Activated CD4-positive, alpha-beta memory T cell treated with anti-CD3 and anti-CD28 coated beads, Interleukin-2, amount 10 ng/mL, durations not matched to agents 7 days and 5 days (primary cell): ENCODE results near the gene P4HB. TPM values are rescaled to one million over a fixed set of nuclear protein-coding genes. Genes with fewer than 3 reads are reported as not detected.

Experiments used
- CTCF ChIA-PET: fragments of 350-600 bp; sonication (Branson Sonifier 250); formaldehyde crosslinking; loops from one replicate; lab custom pipeline; 2021; ENCODE audit warnings: antibody characterized with exemption, inconsistent platforms; lab: Charles Lee
- POLR2A ChIA-PET: fragments of 350-600 bp; sonication (Branson Sonifier 250); formaldehyde crosslinking; loops from one replicate; lab custom pipeline; 2021; ENCODE audit warnings: antibody characterized with exemption; lab: Charles Lee
- DNase-seq: peaks from one replicate; pipeline ENCODE4 v3.0.0-alpha.2; 2020
- H3K27ac Mint-ChIP-seq: one replicate; pipeline ENCODE4 v1.8.0; 2021; ENCODE audit warnings: mild to moderate bottlenecking, mixed read lengths
- H3K27me3 Mint-ChIP-seq: one replicate; pipeline ENCODE4 v1.8.0; 2021; ENCODE audit warnings: mixed read lengths
- H3K36me3 Mint-ChIP-seq: one replicate; pipeline ENCODE4 v1.8.0; 2021; ENCODE audit warnings: low read depth, mixed read lengths
- H3K4me1 Mint-ChIP-seq: one replicate; pipeline ENCODE4 v1.8.0; 2021; ENCODE audit warnings: mixed read lengths
- H3K4me3 Mint-ChIP-seq: one replicate; pipeline ENCODE4 v1.8.0; 2021; ENCODE audit warnings: mild to moderate bottlenecking, mixed read lengths
- H3K9me3 Mint-ChIP-seq: one replicate; pipeline ENCODE4 v1.8.0; 2021; ENCODE audit warnings: mixed read lengths
- total RNA-seq, 2 experiments: library from RNA; stranded (reverse); gene quantifications; one replicate each; pipeline ENCODE4 v1.2.3, GENCODE V29; 2021

Gene P4HB
- total RNA-seq, 2 experiments from 2014 or later, result 483 to 496 TPM

DNA sequence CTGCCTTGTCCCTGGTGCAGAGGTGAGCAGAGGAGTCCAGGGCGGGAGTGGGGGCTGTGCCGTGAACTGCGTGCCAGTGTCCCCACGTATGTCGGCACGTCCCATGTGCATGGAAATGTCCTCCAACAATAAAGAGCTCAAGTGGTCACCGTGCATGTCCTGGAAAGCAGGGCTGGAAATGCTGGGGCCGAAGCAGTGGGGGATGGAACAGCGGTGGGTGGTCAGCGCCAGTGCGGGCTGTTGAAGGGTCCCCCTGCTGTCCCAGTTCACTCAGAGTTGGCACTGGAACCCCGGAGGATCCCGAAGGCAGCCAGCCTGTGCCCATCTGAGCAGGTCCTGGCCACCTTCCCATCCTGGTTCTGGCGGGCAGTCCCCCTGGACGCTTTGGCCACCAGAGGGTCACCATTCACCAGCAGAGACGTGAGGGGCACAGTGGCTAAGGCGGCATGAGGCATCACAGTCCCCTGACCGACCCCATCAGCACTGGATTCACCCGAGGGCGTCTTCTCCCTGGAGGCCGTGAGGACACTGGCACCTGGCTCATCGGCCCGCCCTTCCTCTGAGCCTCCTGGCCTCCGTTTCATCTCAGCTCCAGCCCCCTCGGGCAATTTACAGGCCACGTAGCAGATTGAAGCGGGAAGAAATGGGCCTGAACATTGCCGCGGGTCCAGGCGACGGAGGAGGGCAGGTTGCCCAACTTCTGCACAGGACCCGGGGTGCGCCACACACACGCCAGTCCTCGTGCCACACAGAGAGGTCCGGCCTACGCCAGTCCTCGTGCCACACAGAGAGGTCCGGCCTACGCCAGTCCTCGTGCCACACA lies 46.3 kb downstream of the P4HB start:
- CTCF ChIA-PET, result no interaction called here
- Mint-ChIP-seq H3K27me3 (peaks cover 13% of the 10 kb centered on the region), H3K9me3 (no peaks in the 10 kb centered on the region), H3K36me3 (no peaks in the 10 kb centered on the region), H3K4me3 (no peak overlapping the region), H3K27ac (no peak overlapping the region), H3K4me1 (no peaks in the 10 kb centered on the region)
- POLR2A ChIA-PET, result no interaction called here
- DNase-seq, result no peak

GRCh38 chr17:81813371-81813684 lies 47.0 kb downstream of the P4HB start:
- CTCF ChIA-PET, result no interaction called here

GRCh38 chr17:81812571-81813370 lies 47.6 kb downstream of the P4HB start:
- H3K27ac Mint-ChIP-seq, result no peak overlapping the region
- ChIA-PET CTCF (no interaction called here), POLR2A (no interaction called here)
- H3K36me3 Mint-ChIP-seq, result no peaks in the 10 kb centered on the region
- DNase-seq, result no peak
- no peaks in the 10 kb centered on the region for H3K4me1 Mint-ChIP-seq
- no peak overlapping the region for H3K4me3 Mint-ChIP-seq
- H3K27me3 Mint-ChIP-seq, result peaks cover 13% of the 10 kb centered on the region
- no peaks in the 10 kb centered on the region for H3K9me3 Mint-ChIP-seq

More at GRCh38 chr17:81813371-81813684, 47.0 kb downstream of the P4HB start:
- H3K27ac Mint-ChIP-seq, result no peak overlapping the region
- H3K4me3 Mint-ChIP-seq, result no peak overlapping the region
- POLR2A ChIA-PET, result no interaction called here
- no peaks in the 10 kb centered on the region for H3K36me3 Mint-ChIP-seq
- no peaks in the 10 kb centered on the region for H3K4me1 Mint-ChIP-seq
- no peak for DNase-seq
- peaks cover 13% of the 10 kb centered on the region for H3K27me3 Mint-ChIP-seq
- no peaks in the 10 kb centered on the region for H3K9me3 Mint-ChIP-seq

DNA sequence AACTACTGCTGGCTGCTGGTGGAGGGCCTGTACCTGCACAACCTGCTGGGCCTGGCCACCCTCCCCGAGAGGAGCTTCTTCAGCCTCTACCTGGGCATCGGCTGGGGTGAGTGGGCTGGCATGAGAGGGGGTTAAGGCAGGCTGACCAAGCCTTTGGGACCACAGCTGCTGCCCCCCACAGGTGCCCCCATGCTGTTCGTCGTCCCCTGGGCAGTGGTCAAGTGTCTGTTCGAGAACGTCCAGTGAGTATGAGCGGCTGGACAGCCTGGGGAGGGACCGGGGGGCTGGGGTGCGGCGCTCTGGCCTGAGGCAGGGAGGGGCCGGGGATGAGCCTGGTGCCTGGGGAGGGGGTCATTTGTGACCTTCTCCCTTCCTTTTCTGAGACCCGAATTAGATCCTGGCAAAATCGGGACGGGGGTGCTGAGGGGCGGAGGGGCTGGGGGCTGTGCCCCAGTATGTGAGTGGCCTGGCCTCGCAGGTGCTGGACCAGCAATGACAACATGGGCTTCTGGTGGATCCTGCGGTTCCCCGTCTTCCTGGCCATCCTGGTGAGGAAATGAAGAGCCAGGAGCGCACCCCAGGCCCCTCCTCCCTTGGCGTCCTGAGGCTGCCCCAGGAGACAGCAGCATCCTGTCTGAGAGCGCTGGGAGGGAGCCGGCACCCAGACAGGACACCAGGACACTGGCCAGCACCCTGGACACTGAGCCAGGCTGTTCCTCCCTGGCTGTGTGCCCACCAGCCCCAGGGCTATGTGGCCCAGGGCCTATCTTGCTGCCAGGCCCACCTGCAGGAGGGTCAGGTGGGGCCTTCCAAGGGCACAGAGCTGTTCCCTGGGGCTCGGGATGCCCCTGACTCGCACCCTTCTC lies 48.4 kb downstream of the P4HB start:
- no peak for DNase-seq
- Mint-ChIP-seq H3K27ac (no peak overlapping the region), H3K4me3 (no peak overlapping the region), H3K4me1 (no peaks in the 10 kb centered on the region), H3K27me3 (peaks cover 11% of the 10 kb centered on the region), H3K36me3 (no peaks in the 10 kb centered on the region), H3K9me3 (no peaks in the 10 kb centered on the region)
- ChIA-PET CTCF (no interaction called here), POLR2A (no interaction called here)

DNA sequence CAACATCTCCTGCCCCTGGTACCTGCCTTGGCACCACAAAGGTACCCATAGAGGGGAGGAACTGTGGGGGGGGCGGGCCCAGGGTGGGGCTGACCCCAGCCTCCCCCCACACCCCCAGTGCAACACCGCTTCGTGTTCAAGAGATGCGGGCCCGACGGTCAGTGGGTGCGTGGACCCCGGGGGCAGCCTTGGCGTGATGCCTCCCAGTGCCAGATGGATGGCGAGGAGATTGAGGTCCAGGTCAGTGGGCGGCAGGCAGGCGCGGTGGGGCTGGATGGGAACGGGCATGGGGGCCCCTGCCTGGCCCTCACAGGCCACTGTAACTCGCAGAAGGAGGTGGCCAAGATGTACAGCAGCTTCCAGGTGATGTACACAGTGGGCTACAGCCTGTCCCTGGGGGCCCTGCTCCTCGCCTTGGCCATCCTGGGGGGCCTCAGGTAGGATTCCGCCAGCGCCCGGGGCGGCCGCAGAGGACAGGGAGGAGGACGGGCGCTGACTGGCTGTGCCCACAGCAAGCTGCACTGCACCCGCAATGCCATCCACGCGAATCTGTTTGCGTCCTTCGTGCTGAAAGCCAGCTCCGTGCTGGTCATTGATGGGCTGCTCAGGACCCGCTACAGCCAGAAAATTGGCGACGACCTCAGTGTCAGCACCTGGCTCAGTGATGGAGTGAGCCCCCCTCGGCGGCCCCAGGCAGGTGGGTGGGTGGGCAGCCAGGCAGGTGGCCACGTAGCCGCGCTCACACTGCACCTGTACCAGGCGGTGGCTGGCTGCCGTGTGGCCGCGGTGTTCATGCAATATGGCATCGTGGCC lies 49.2 kb downstream of the P4HB start:
- Mint-ChIP-seq H3K36me3 (no peaks in the 10 kb centered on the region), H3K27me3 (peaks cover 10% of the 10 kb centered on the region), H3K4me1 (no peaks in the 10 kb centered on the region), H3K4me3 (no peak overlapping the region), H3K27ac (no peak overlapping the region), H3K9me3 (no peaks in the 10 kb centered on the region)
- POLR2A ChIA-PET, result no interaction called here
- CTCF ChIA-PET, result no interaction called here
- DNase-seq, result no peak

DNA sequence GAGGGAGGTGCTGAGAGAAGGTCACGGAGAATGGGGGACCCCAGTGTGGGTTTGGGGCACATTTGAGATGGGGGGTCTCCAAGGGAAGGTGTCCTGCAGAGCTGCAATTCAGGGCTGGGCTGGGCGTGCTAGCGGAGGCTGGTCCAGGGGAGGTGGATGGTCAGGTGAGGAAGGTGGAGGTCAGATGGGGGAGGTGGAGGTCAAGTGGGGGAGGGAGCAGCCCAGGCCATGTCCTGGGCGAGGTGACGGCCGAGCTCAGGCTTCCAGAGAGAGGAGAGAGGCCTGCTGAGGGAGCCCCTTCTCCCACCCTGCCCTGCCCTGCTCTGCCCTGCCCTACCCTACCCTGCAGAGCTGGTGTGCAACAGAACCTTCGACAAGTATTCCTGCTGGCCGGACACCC lies 49.9 kb downstream of the P4HB start:
- no peak overlapping the region for H3K27ac Mint-ChIP-seq
- H3K36me3 Mint-ChIP-seq, result no peaks in the 10 kb centered on the region
- CTCF ChIA-PET, result no interaction called here
- peaks cover 10% of the 10 kb centered on the region for H3K27me3 Mint-ChIP-seq
- H3K4me1 Mint-ChIP-seq, result no peaks in the 10 kb centered on the region
- H3K4me3 Mint-ChIP-seq, result no peak overlapping the region
- no peak for DNase-seq
- POLR2A ChIA-PET, result no interaction called here
- H3K9me3 Mint-ChIP-seq, result no peaks in the 10 kb centered on the region

- DNase-seq, result no peak
- Mint-ChIP-seq H3K27me3 (peaks cover 13% of the 10 kb centered on the region), H3K36me3 (no peaks in the 10 kb centered on the region)
Measured at GRCh38 chr17:81809556-81809998, 50.8 kb downstream of the P4HB start.

GRCh38 chr17:81808778-81809555 lies 51.4 kb downstream of the P4HB start:
- ChIA-PET CTCF (no interaction called here), POLR2A (no interaction called here)
- Mint-ChIP-seq H3K36me3 (no peaks in the 10 kb centered on the region), H3K27ac (no peak overlapping the region), H3K9me3 (no peaks in the 10 kb centered on the region), H3K27me3 (peaks cover 13% of the 10 kb centered on the region), H3K4me3 (no peak overlapping the region), H3K4me1 (no peaks in the 10 kb centered on the region)
- DNase-seq, result no peak

More at GRCh38 chr17:81809556-81809998, 50.8 kb downstream of the P4HB start:
- Mint-ChIP-seq H3K4me3 (no peak overlapping the region), H3K9me3 (no peaks in the 10 kb centered on the region), H3K4me1 (no peaks in the 10 kb centered on the region), H3K27ac (no peak overlapping the region)
- ChIA-PET POLR2A (no interaction called here), CTCF (no interaction called here)

GRCh38 chr17:81807839-81808238 lies 52.5 kb downstream of the P4HB start:
- DNase-seq, result no peak
- Mint-ChIP-seq H3K4me3 (no peak overlapping the region), H3K4me1 (no peaks in the 10 kb centered on the region), H3K9me3 (no peaks in the 10 kb centered on the region), H3K27ac (no peak overlapping the region), H3K36me3 (no peaks in the 10 kb centered on the region), H3K27me3 (peaks cover 18% of the 10 kb centered on the region)
- ChIA-PET CTCF (interaction anchor here (0.6 kb wide), 1 partner anchor 19 kb away, joined by 3 read pairs; no protein-coding TSS in a partner anchor), POLR2A (no interaction called here)

DNA sequence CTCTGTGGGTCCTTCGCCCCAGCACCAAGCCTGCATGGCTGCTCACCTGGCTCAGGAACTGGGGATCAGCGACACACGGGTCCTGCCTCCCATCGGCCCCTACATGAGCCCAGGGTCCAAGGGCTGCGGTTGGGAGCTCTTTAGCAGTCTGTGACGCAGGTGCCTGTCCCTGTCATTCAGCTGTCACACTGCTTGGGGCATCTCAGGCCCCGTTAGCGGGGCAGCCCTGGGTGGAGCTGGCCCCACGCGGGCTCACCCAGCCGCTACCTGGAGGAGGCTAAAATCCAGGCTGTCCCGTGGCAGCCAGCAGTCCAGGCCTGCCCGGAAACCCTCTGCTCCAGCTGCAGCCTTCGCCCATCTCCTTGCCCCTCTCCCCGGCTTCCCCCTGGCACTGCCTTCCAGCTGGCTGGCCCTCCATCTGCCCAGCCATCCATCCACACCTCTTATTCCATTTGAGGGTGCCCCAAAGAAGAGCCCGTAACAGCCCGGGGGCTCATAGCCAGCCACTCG lies 53.1 kb downstream of the P4HB start:
- Mint-ChIP-seq H3K27ac (no peak overlapping the region), H3K4me1 (no peaks in the 10 kb centered on the region), H3K4me3 (no peak overlapping the region), H3K9me3 (no peaks in the 10 kb centered on the region), H3K36me3 (no peaks in the 10 kb centered on the region), H3K27me3 (peaks cover 24% of the 10 kb centered on the region)
- no peak for DNase-seq
- POLR2A ChIA-PET, result no interaction called here
- CTCF ChIA-PET, result no interaction called here

GRCh38 chr17:81806461-81807209 lies 53.7 kb downstream of the P4HB start:
- Mint-ChIP-seq H3K36me3 (no peaks in the 10 kb centered on the region), H3K4me1 (no peaks in the 10 kb centered on the region), H3K27ac (no peak overlapping the region), H3K9me3 (no peaks in the 10 kb centered on the region), H3K4me3 (no peak overlapping the region), H3K27me3 (peaks cover 30% of the 10 kb centered on the region)
- ChIA-PET POLR2A (no interaction called here), CTCF (no interaction called here)
- DNase-seq, result no peak
